ENCODE results near the gene RIMS1.

- no peak for TF ChIP-seq CTCF (conservative IDR thresholded peaks at IDR 0.05; ENCODE audit: low read depth, low read length)
- TF ChIP-seq EZH2phosphoT487 (IDR thresholded peaks at IDR 0.05; ENCODE audit: borderline replicate concordance, low read length), result no peak
These were observed 487.8 kb downstream of the RIMS1 start for GRCh38 chr6:72374172-72374571.

Data from PC-3 (cell line).